AG10803 (cell line): ENCODE results near the gene MON1A.
A peak's percentile ranks its signal among the peaks of the same experiment; 100 is the strongest.

Experiments
- DNase-seq: peaks from one replicate; pipeline ENCODE4 v3.0.0; 2010; ENCODE audit warnings: low read depth
- H3K4me3 ChIP-seq: 2 replicates; pipeline ENCODE4 v1.5.1; 2011; ENCODE audit warnings: mild to moderate bottlenecking, low read length, control low read depth
- CTCF ChIP-seq: conservative IDR thresholded peaks from 2 replicates; pipeline ENCODE4 v1.5.1; 2011; ENCODE audit warnings: mild to moderate bottlenecking, low read length, control low read depth, inconsistent platforms

The MON1A gene

DNA sequence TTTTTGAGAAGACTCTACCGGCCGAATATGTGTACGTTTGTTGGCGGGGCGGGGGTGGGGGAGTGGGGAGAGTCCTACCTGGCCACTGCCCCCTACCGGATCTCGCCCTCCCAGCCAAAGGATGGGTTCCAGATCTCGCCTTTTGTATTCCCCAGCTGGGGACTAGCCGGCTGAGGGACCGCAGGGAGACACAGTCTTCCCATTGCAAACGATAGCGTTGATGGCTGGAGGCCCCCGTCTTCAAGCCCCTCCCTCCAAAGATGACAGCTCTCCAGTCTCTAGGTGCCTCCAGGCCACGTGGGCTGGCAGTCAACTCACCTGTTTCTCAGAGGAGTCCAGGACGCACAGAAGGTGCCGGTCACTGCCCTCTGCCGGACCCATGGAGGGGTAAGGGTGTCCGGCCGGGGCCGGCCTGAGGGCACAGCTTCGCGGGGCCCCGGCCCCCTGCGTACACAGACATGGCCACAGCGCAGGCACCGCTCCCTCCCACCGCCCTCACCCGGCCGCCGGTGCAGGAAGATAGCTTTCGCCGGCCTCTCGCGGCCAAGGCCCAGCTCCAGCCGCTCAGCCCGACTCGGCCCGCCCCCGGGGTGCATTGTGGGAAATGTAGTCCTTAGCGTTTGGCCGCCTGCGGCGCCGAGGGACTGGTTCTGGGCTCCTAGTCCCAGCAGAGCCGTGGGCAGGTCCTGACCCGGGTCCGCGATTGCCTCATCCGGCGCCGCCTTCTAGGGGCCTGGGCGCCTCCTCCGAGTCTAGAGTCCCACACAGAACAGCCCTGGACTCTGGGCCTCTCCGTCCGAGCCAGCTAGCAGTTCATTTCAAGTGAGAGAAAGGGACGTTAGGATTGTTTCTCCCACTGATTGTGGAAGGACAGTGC, at the start of gene MON1A:
TSS of gene MON1A (minus strand) at position 521 of the 877 bp plus-strand sequence. CDS start 16,465 bp downstream, outside the sequence.
- peak within 1 kb of the TSS; percentile 93 for H3K4me3 ChIP-seq
- peak; percentile 16; the same call in 1 of the 2 replicates for TF ChIP-seq CTCF
- peak; percentile 90 for DNase-seq

- DNase-seq: no peak
- H3K4me3 ChIP-seq: no peak overlapping the region
- no peak for TF ChIP-seq CTCF
Measured at GRCh38 chr3:49976942-49977341, 47.3 kb upstream of the MON1A start.

DNA sequence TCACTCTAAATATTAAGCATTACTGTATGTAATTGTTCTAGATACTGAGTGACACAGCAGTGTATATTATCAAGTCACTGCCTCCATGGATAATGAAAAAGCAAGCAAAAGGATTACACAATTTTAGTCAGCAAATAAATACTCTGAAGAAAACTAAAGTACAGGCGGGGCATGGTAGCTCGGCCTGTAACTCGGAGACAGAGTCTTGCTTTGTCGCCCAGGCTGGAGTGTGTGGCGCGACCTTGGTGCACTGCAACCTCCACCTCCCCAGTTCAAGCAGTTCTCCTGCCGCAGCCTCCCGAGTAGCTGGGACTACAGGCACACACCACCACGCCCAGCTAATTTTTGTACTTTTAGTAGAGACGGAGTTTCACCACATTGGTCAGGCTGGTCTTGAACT, 43.0 kb upstream of the MON1A start:
- no peak overlapping the region for H3K4me3 ChIP-seq
- no peak for DNase-seq
- no peak for TF ChIP-seq CTCF

- DNase-seq: no peak
- TF ChIP-seq CTCF: no peak
- no peak overlapping the region for H3K4me3 ChIP-seq
Measured at GRCh38 chr3:49968346-49968745, 38.7 kb upstream of the MON1A start.

GRCh38 chr3:49967291-49967690, 37.7 kb upstream of the MON1A start:
- no peak for TF ChIP-seq CTCF
- DNase-seq: no peak
- no peak overlapping the region for H3K4me3 ChIP-seq

- DNase-seq: no peak
- no peak overlapping the region for H3K4me3 ChIP-seq
- TF ChIP-seq CTCF: no peak
Measured at GRCh38 chr3:49966233-49966942, 36.8 kb upstream of the MON1A start.
